AG09319 (cell line): Measurements from ENCODE around the gene PDGFA.

Experiments
- DNase-seq: peaks from one replicate; pipeline ENCODE4 v3.0.0-alpha.2; 2010; ENCODE audit warnings: low read depth; ENCODE audit errors: extremely low read depth
- TF ChIP-seq, protein P1 (sequence below): IDR thresholded peaks from 2 replicates; pipeline ENCODE4 v1.5.1; 2011; ENCODE audit warnings: low read depth, mild to moderate bottlenecking, inconsistent platforms, low read length, moderate library complexity

Gene PDGFA

GRCh38 chr7:550881-551614 lies 31.4 kb upstream of the PDGFA start:
- TF ChIP-seq, protein P1, sequence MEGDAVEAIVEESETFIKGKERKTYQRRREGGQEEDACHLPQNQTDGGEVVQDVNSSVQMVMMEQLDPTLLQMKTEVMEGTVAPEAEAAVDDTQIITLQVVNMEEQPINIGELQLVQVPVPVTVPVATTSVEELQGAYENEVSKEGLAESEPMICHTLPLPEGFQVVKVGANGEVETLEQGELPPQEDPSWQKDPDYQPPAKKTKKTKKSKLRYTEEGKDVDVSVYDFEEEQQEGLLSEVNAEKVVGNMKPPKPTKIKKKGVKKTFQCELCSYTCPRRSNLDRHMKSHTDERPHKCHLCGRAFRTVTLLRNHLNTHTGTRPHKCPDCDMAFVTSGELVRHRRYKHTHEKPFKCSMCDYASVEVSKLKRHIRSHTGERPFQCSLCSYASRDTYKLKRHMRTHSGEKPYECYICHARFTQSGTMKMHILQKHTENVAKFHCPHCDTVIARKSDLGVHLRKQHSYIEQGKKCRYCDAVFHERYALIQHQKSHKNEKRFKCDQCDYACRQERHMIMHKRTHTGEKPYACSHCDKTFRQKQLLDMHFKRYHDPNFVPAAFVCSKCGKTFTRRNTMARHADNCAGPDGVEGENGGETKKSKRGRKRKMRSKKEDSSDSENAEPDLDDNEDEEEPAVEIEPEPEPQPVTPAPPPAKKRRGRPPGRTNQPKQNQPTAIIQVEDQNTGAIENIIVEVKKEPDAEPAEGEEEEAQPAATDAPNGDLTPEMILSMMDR: no peak
- DNase-seq: no peak

- DNase-seq: no peak
- TF ChIP-seq, protein P1: no peak
Observed at GRCh38 chr7:549891-550625, 30.4 kb upstream of the PDGFA start.

DNA sequence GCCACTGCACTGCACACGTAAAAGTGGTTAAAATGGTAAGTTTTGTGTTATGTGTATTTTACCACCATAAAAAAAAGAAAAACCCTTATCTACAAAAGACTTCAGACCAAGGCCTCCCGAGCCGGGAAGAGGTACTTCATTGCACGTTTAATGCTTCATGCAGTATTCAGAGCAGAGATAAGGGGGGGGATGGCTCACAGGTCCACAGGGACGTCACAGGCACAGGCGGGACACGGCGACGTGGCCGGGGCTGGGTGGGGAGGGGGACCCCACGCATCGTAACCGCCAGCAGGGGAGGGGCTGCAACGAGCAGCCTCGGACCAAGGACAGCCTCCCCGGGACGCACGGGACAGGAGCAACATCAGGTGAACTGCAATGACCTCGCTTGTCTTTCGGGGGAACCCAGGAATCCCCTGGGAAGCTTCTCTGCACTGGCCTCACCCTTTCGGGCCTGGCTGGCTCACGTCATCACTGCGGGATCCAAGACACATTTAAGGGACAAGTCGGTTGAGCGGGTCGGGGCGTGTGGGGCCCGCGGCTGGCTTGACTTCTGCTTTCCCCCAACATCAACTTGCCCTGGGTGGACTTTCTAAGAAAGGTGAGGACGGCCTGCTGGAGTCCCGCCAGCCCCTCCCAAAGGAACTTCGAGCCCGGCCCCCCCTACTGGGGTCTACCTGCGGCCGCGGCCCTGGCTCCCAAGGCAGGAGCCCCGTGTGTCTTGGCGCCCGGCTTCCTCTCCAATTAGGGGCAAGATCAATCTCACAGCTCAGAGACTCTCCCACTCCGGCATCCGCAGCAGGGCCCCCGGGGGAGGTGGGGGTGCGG lies 29.6 kb upstream of the PDGFA start:
- no peak for DNase-seq
- TF ChIP-seq, protein P1: no peak

DNA sequence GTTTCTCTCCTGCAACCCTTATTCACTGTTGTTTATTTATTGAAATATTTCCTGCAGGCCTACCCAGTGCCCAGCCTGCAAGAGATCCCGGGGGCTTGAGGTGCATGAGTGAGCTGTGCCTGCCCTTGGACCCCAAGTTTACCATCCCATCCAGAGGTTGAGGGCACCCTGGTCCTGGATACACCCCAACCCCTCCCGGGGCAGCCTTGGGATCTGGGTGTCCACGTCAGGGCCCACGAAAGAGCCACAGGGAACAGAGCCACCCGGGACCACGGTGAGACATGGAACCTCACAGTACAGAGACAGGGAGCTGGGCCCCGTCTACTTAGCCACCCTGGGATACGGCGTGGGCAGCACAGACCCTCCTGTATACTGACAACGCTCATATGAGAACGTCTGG lies 28.8 kb upstream of the PDGFA start:
- no peak for DNase-seq
- TF ChIP-seq, protein P1: no peak

DNA sequence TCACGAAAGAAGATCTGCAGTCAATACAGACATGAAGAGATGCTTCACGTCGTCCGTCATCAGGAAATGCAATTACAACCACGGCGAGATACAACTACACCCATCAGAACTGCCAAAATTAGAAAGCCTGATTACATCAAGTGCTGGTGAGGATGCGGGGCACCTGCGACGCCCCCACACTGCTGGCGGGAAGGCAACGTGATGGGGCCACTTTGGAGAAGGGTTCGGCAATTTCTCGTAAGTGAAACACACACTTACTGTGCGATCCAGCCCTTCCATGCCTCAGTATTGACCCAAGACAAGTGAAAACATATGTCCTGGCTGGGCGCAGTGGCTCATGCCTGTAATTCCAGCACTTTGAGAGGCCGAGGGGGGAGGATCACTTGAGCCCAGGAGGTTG lies 25.8 kb upstream of the PDGFA start:
- DNase-seq: no peak
- TF ChIP-seq, protein P1: no peak

DNA sequence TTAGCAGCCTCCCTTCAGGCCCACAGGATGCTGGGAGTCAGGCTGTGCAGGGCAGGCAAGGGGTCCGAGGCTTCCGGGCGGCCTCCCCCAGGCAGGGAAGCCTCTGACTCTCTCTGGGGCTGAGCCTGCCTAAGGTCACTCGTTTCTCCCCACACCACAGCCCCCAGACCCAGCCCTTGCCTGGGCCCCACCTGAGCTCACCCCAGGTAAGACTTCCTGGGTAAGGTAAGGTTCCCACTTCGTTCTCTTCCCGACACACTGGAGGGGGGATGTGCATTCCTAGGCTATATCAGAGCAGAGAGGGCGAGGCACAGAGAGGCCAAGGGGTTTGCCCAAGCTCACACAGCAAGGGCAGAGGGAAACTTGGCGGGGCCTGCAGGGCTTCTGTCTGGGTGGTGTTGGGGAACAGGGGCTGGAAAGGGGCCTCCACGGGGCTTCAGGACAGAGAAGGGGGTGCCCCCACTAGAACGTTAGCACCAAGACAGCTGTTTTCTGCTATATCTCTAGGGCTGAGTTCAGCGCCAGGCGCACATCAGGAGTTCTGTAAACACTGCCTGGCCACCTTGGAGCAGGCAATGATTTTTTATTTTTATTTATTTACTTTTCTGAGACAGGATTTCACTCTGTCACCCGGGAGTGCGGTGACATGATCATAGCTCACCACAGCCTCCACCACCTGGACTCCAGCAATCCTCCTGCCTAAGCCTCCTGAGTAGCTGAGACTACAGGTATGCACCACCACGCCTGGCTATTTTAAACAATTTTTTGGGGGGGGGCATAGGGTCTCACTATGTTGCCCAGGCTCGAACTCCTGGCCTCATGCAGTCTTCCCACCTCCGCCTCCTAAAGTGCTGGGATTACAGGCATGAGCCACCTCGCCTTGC lies 24.9 kb upstream of the PDGFA start:
- DNase-seq: no peak
- TF ChIP-seq, protein P1: no peak
